GM18861 (cell line): ENCODE results near the gene PLCE1.

Experiments
- ATAC-seq: cut with Tn5 transposase; IDR thresholded peaks from one replicate; pipeline ENCODE4 v1.9.1; 2021; ENCODE audit not compliant: unreplicated experiment

PLCE1 gene

DNA sequence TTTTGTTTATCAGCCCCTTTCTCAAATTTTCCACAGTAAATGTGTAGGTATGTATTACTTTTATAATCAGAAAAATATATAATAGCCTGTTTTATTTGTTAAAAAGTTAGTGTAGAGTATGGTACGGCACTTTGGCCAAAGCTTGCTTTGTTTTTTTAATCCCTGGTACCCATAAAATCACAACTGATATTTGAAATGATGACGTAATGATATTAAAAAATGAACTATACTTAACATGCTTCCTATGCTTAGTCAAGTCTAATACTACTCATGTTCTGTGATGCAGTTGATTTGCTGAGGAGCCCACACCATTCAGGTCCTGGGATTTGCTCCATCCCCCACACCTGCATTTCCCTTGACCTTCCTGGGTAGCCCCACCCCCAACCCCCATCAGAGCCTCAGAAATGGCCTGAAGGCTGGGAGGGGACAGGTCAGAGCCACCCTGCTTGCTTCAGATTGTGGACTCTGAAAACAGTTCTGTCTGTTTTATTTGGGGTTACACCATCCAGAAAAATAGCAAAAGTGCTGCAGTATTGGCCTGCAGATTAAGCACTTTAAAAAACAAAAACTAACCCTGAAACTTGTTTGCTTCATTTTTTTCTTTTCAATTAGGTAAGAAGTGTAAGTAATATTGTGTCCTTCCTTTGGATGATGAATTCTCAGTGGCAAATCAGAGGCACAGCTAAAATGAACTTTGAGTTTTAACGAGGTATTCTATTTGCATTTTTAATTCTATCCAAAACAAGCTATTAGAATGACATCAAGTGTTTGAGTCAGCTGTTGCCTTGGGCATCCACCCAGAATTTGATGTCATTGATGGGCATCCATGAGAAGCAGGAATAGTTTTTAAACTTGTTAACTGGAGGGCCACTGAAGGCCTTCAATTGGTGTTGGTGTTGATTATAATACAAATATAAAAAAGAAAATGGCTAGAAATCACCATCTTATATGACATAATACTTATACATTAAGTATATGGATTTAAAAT lies 23.3 kb downstream of the PLCE1 start:
- ATAC-seq, result no peak

DNA sequence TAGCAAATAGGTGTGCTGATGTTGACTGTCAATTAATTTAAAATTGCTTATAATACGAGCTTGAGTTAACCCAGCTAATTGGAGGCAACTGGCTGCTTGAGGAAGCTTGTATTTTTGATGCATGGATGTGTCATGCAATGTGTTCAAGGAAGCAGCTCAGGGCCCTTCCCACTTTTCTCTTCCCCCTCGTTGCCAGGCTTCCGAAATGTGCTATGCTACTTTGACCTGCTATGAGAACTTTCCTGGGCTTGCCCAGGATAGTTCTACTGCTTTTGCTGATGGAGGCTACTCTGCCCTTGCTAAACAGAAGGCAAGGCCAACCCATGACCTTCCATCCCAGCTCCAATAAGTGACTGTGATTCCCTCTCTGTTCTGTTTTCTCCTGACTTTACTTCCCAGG lies 24.4 kb downstream of the PLCE1 start:
- ATAC-seq, result no peak

DNA sequence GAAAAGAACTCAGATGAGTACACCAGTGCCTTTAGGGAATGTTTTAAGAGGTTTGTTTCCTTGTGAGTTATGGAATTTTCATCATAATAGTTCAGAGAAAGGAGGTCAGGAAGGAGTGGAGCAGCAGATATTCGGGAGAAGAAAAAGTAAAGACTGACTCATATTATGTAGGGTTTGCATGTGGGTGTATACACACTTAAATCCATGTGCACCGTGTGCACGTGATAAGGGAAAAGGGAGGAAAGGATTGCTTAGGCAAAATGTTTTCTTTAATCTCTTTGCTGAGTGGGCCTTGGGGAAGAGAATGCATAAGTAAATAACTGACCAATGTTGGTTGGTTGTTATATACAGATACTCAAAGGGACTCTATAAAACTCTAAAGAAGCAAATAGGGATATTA lies 30.2 kb downstream of the PLCE1 start:
- no peak for ATAC-seq

DNA sequence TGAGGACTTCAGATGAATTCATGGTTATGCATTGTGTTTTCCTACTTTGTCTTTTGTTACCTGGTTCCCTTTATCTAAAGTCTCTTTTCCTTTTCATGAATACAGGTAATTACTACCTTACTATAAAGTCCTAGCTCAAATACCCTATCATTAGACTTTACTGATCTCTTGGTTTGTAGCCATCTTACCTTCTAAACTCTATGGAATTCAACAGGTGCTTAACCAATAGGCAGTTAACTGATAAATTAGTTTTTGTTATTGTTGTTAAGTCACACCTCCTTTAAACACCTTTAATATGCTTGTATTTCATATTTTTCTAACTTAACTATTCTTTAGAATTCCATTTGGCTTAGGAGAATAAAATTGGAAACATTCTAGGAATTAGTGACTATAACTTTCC lies 30.7 kb downstream of the PLCE1 start:
- ATAC-seq, result no peak

DNA sequence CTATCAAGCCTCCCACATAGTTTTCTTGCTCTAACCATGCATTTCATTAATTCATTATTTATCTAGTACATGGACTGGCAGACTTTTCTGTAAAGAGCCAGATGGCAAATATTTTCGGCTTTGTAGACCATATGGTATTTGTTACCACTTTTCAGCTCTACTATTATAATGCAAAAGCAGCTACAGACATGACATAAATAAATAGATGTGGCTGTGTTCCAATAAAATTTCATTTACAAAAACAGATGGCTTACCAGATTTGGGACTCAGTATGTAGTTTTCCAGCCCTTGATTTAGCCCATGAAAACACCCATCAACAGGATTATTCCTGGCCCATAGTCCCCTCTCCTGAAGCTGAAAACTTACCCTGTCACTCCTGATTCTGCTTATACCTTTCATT lies 32.1 kb downstream of the PLCE1 start:
- ATAC-seq, result no peak

DNA sequence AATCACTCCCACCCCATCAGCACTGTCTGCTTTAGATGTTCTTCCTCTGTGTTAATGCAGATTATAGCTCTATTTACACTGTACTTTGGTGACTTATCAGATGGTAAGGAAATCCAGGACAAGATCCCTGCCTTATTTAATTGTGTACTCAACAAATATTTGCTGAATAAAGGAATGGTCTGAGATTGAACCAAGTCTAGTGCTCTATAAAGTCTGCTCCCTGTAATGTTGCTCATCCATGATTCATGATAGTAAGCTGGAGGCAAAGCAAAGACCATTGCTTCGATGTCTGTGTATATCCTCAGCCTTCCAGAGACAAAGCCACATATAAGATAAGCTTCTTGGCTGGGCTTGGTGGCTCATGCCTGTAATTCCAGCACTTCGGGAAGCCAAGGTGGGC lies 33.5 kb downstream of the PLCE1 start:
- ATAC-seq, result no peak

- no peak for ATAC-seq
Observed at GRCh38 chr10:94029955-94030354, 36.2 kb downstream of the PLCE1 start.

DNA sequence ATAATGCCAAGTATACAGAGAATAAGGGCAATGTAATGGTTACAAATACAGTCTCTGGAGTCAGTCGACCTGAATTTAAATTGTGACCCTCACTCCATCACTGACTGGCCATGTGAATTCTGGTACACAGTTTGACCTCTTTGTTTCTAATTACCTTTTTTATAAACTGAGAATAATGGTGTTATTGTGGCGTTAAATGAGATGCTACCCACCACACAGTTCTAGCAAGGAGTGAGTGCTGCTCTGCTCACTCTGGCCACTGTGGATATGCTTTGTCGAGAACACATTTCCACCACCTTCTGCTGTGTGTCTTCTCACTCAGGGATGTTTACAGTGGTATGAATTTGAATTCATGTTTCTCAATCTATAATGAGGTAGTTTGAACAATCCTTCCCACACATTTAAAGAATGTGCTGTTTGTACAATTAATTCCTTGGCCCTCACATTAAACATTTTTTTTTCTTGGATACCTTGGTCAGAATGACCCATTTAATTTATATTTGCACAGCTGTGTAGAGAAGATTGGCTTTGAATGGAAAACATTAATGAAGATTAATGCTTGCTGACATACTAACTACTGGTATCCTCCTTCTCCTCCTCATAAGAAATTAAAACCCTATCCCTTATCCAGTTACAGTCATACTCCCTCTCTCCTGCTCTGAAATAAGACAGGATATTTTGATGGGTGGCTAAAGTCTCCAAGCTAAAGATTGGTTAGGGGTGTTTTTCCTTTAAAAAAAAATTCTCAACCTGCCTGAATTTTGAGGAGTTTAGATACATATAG lies 42.4 kb downstream of the PLCE1 start:
- ATAC-seq, result no peak

DNA sequence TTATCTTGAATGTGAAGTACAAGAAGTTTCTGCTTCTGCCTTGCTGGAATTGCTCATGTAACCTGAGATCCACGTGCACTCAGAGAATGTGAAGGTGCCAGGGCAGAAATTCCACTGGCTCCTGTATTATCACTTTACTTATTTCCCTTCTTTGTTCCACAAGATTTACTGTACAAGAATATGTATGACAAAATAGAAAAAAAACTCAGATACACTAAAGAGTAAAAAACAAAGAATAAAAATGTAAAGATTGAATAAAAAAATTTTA lies 43.0 kb downstream of the PLCE1 start:
- ATAC-seq, result no peak

- no peak for ATAC-seq
Observed at GRCh38 chr10:94037286-94037685, 43.6 kb downstream of the PLCE1 start.

GRCh38 chr10:94038024-94038423 lies 44.3 kb downstream of the PLCE1 start:
- ATAC-seq, result no peak

GRCh38 chr10:94041206-94041605 lies 47.5 kb downstream of the PLCE1 start:
- no peak for ATAC-seq

GRCh38 chr10:94042001-94042833 lies 48.5 kb downstream of the PLCE1 start:
- no peak for ATAC-seq

DNA sequence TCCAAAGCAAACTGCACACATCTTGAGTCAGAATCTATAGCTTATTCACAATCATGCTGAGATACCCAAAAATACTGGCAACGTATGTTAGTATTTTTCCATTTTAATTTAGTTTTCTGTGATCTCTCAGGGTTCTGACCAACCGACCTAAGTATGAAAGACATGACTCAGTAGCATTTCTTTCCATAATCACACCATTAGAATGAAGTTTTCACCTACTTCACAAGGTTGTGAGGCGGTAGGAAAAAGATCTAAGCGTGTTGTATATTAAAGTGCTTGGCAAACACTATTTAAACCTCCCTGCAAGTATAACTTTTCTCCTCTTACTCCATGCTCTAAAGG lies 49.1 kb downstream of the PLCE1 start:
- ATAC-seq, result no peak
